MG63 (cell line): ENCODE data around the gene SHANK1. TPM values are rescaled to one million over a fixed set of nuclear protein-coding genes. Genes with fewer than 3 reads are reported as not detected.
A peak's percentile ranks its signal among the peaks of the same experiment; 100 is the strongest.
"Not testable (repeated sequence)": the region's sequence is repeated elsewhere in the genome, so short reads cannot be mapped to it uniquely, and the experiment has no call there.

ENCODE experiments used
- DNase-seq: peaks from one replicate; pipeline ENCODE4 v3.0.0-alpha.2; 2020
- H3K27me3 ChIP-seq: fragments of 250-450 bp; sonication (Bioruptor Pico); 2 replicates; pipeline ENCODE4 v1.5.1; 2020; ENCODE audit warnings: mild to moderate bottlenecking, moderate library complexity
- H3K36me3 ChIP-seq: fragments of 250-450 bp; sonication (Bioruptor Pico); 2 replicates; pipeline ENCODE4 v1.5.1; 2020; ENCODE audit warnings: mild to moderate bottlenecking, moderate library complexity
- H3K4me3 ChIP-seq: fragments of 250-450 bp; sonication (Bioruptor Pico); 2 replicates; pipeline ENCODE4 v1.5.1; 2020; ENCODE audit warnings: mild to moderate bottlenecking, moderate library complexity
- H3K9me3 ChIP-seq: fragments of 250-450 bp; sonication (Bioruptor Pico); 2 replicates; pipeline ENCODE4 v1.5.1; 2020; ENCODE audit warnings: mild to moderate bottlenecking, moderate library complexity
- total RNA-seq: library from RNA; depleted of rRNA; stranded (reverse); fragments of >200 nt; shearing (Covaris generic); gene quantifications from 2 replicates; pipeline ENCODE4 v1.2.3, GENCODE V29; 2014; ENCODE audit warnings: low replicate concordance; rRNA removed

SHANK1 gene
- total RNA-seq, result 3.1 and 3.6 TPM in 2 replicates

DNA sequence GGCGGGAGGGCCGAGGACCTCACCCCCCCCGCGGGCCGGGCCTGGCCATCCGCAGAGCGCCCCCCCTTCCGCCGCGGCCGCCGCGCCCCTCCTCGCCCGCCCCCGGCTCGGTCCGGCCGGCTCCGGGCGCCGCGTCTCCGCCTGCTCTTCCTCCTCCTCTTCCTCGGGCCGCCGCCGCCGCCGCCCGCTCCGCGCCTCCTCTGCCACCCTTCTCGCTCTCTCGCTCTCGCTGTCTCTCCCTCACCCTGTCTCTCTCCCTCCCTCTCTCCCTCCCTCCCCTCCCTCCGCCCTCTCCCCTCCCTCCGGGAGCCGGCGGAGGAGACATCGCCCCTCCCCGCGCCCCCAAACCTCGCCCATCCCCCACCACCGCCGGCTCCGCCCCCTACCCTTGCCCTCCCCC lies at the start of gene SHANK1:
SHANK1 (minus strand) TSS at position 237 of the 400 bp plus-strand sequence. CDS start 2,883 bp downstream, outside the sequence.
- H3K4me3 ChIP-seq, result peak within 1 kb of the TSS; percentile 47
- no peaks in the 10 kb centered on the region for H3K27me3 ChIP-seq
- DNase-seq, result no peak
- H3K9me3 ChIP-seq, result no peaks in the 10 kb centered on the region
- H3K36me3 ChIP-seq, result no peaks in the 10 kb centered on the region

DNA sequence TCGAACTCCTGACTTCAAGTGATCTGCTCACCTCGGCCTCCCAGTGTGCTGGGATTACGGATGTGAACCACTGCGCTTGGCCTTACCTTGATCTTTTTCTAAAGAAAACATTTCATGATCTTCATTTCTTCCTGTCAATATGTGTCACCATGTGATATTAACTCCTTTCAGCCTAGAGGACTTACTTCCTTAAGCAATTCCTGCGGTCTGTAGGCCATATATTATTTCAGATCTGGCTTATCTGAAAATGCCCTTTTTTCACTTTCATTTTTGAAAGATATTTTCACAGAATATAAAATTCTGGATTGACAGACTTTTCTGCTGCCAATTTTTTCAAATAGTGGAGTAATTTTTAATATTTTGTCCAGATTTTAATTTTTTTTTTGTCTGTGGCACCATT lies 48.7 kb upstream of the SHANK1 start:
- Histone ChIP-seq H3K9me3 (0 out of 2 replicates have a peak, but pooled peaks cover 2% of the 10 kb centered on the region), H3K36me3 (no peaks in the 10 kb centered on the region), H3K27me3 (0 out of 2 replicates have a peak, but pooled peaks cover 4% of the 10 kb centered on the region), H3K4me3 (no peak overlapping the region)
- no peak for DNase-seq

DNA sequence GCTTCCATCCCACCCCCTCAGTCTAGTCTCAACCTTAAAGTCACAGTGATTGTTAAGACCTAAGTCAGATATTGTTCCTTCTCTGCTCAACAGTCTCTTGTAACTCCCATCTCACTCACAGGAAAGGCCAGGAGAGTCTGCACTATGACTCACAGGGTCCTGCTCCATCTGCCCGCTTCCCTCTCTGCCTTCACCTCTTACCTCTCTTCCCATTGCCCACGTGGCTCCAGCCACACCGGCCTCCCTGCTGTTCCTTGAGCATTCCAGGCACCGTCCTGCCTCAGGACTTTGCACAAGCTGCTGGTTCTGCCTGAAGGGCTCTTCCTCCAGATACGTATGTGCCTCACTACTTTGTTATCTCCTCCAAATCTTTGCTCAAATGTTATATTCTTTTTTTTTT lies 47.7 kb upstream of the SHANK1 start:
- not testable (repeated sequence) for H3K27me3 ChIP-seq, H3K36me3 ChIP-seq, DNase-seq, H3K4me3 ChIP-seq, H3K9me3 ChIP-seq

DNA sequence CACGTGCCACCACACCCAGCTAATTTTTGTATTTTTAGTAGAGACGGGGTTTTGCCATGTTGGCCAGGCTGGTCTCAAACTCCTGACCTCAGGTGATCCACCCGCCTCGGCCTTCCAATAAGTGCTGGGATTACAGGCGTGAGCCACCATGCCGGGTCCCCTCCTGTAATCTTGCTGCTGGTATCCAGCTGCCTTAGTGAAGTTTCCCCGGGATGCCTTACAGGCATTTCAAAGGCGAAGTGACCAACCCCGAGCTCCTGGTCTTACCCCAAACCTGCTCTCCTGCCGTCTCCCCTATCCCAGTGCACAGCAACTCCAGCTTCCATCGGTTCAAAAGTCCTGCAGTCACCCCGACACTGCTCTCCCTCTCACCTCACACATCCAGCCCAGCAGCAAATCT lies 47.1 kb upstream of the SHANK1 start:
- DNase-seq, H3K4me3 ChIP-seq, H3K9me3 ChIP-seq, H3K36me3 ChIP-seq, H3K27me3 ChIP-seq: not testable (repeated sequence)

DNA sequence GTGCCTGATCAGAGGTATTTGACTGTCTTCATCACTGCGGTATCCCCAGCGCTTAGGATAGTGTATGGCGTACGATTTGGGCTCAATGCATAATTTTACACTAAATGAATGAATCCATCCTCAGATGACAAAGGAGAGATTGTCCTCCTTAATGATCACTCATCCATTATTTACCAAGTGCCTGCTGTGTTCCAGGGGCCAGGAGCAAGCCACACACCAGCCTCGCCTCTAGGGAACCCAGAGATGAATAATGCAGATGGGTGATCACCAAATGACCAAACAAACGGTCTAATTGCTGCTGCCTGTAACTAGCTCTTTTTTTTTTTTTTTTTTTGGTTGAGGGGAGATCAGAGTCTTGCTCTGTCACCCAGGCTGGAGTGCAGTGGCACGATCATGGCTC lies 44.8 kb upstream of the SHANK1 start:
- Histone ChIP-seq H3K36me3 (no peaks in the 10 kb centered on the region), H3K4me3 (no peak overlapping the region), H3K9me3 (no peaks in the 10 kb centered on the region), H3K27me3 (peaks cover 7% of the 10 kb centered on the region; the same call in 1 of the 2 replicates)
- no peak for DNase-seq

DNA sequence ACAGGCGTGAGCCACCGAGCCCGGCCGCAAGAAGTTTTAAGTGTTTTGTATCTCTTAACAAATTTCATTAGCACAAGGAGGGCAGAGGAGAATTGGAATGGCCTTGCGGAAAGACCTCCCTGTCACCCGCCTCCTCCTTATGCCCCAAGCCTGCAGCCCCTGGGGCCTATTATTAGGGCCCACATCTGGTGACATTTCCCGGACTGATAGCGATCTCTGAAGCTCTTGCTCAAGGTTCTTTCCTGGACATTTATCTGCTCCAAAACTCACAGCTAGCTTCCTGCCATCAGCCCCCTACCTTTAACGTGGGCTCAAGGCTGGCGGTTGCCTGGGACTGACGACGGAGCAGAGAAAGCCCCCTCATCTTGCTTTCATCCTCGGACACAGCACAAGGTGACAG lies 43.9 kb upstream of the SHANK1 start:
- not testable (repeated sequence) for H3K27me3 ChIP-seq, DNase-seq, H3K4me3 ChIP-seq, H3K9me3 ChIP-seq, H3K36me3 ChIP-seq

DNA sequence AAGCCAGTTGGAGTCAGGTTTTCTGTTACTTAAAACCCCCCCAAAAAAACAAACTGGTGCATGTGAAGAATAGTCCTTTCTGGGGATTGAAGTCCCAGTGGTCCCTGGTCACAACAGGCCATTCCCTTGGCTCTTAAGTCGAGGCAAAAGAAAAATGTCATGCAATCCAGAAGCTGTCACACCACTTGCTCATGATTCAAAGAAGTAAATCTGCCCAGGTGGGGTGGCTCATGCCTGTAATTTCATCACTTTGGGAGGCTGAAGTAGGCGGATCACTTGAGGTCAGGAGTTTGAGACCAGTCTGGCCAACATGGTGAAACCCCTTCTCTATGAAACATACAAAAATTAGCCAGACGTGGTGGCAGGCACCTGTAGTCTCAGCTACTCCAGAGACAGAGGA lies 41.9 kb upstream of the SHANK1 start:
- not testable (repeated sequence) for H3K27me3 ChIP-seq, H3K4me3 ChIP-seq, DNase-seq, H3K36me3 ChIP-seq, H3K9me3 ChIP-seq

DNA sequence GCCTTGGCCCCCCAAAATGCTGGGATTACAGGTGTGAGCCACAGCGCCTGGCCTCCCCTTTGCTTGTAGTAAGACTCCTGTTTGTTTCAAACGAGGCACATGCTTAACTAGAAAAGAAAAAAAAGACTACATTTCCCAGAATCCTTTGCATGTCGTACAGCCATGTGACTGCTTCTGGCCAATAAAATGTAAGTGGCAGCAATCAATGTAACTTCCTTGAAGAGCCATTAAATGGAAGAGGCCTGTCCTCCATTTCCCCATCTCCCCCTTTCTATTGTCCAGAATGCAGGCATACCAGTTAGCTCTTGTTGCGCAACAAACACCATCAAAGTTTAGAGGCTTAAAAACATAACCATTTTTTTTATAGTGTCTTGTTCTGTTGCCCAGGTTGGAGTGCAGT lies 40.3 kb upstream of the SHANK1 start:
- Histone ChIP-seq H3K36me3 (no peaks in the 10 kb centered on the region), H3K9me3 (no peaks in the 10 kb centered on the region), H3K27me3 (peaks cover 14% of the 10 kb centered on the region), H3K4me3 (no peak overlapping the region)
- DNase-seq, result no peak

DNA sequence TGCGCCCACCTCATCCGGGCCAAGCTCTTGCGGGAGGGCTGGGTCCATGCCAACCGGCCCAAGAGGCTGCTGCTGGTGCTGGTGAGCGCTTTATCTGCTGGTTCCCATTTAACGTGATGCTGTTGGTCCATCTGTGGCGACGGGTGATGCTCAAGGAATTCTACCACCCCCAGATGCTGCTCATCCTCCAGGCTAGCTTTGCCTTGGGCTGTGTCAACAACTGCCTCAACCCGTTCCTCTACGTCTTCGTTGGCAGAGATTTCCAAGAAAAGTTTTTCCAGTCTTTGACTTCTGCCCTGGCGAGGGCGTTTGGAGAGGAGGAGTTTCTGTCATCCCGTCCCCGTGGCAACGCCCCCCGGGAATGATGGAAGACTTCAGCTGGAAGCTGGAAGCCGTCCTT lies 39.5 kb upstream of the SHANK1 start:
- H3K36me3 ChIP-seq, H3K4me3 ChIP-seq, H3K9me3 ChIP-seq, DNase-seq: not testable (repeated sequence)
- H3K27me3 ChIP-seq, result peaks cover 19% of the 10 kb centered on the region

DNA sequence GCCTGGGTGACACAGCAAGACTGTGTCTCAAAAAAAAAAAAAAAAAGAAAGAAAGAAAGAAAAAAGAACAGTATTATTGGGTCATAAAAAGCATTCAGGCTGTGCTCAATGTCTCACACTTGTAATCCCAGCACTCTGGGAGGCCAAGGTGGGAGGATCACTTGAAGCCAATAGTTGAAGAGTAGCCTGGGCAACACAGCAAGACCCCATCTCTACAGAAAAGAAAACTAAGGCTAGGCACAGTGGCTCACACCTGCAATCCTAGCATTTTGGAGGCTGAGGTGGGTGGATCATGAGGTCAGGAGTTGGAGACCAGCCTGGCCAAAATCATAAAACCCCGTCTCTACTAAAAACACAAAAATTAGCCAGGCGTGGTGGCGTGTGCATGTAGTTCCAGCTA lies 38.0 kb upstream of the SHANK1 start:
- not testable (repeated sequence) for H3K9me3 ChIP-seq, DNase-seq, H3K4me3 ChIP-seq, H3K36me3 ChIP-seq
- H3K27me3 ChIP-seq, result peaks cover 20% of the 10 kb centered on the region

DNA sequence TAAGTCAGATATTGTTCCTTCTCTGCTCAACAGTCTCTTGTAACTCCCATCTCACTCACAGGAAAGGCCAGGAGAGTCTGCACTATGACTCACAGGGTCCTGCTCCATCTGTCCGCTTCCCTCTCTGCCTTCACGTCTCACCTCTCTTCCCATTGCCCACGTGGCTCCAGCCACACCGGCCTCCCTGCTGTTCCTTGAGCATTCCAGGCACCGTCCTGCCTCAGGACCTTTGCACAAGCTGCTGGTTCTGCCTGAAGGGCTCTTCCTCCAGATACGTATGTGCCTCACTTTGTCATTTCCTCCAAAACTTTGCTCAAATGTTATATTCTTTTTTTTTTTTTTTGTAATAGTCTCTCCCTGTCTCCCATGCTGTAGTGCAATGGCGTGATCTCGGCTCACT lies 36.6 kb upstream of the SHANK1 start:
- H3K36me3 ChIP-seq, DNase-seq, H3K9me3 ChIP-seq, H3K4me3 ChIP-seq: not testable (repeated sequence)
- peaks cover 17% of the 10 kb centered on the region for H3K27me3 ChIP-seq

DNA sequence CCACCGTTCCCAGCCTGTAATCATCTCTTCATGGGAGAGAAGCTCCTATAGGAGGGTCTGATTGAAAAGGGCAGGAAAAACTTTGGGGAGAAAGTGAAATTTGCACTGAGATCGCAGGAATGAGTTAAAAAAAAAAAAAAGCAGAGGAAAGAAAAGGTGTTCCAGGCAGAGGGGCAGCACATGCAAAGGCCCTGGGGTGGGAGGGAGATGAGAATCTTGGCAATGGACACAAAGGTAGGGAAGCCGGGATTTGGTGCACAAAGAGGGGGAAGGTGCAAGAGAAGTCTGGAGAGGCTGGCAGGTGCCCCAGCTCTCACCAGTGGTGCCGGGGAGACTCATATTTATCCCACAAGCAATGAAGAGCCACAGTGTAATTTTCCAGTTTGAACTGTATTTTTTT lies 34.3 kb upstream of the SHANK1 start:
- Histone ChIP-seq H3K4me3 (no peak overlapping the region), H3K36me3 (no peaks in the 10 kb centered on the region), H3K9me3 (no peaks in the 10 kb centered on the region), H3K27me3 (peaks cover 17% of the 10 kb centered on the region)
- no peak for DNase-seq

DNA sequence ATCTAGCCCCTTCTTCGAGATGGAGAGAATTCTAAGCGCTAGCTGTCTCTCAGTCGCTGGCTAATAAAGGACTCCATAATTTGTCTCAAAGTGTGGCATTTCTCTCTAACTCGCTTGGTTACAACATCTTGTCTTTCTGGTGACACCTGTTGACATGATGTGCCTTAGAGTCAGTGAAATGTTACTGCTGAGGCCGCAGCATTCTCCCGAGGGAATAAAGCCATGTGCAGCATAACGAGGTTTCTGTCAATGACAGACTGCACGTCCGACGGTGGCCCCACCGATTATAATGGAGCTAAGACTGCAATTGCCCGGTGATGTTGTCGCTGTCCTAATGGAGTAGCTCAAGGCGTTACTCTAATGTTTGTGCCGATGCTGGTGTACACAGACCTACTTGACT lies 30.4 kb upstream of the SHANK1 start:
- no peak for DNase-seq
- Histone ChIP-seq H3K36me3 (no peaks in the 10 kb centered on the region), H3K9me3 (no peaks in the 10 kb centered on the region)

DNA sequence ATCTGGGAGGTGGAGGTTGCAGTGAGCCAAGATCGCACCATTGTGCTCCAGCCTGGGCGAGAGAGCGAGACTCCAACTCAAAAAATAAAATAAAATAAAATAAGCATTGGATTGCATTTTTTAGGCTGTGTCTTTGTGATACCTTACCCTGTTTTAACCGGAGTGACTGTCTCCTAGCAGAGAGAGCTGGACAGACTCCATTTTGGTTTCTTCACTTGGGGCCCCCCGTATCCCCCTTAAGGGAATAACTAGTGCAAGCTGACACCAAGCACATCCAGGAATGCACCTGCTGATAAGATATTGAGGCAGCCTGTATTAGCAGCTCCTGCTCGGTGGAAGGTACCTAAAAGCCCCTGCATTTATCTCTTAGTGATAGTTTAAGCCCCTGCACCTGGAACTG lies 29.9 kb upstream of the SHANK1 start:
- H3K27me3 ChIP-seq, result peaks cover 22% of the 10 kb centered on the region
- H3K9me3 ChIP-seq, result no peaks in the 10 kb centered on the region
- no peaks in the 10 kb centered on the region for H3K36me3 ChIP-seq
- DNase-seq, result no peak
- no peak overlapping the region for H3K4me3 ChIP-seq

More for the DNA sequence above, 30.4 kb upstream of the SHANK1 start:
- no peak overlapping the region for H3K4me3 ChIP-seq
- H3K27me3 ChIP-seq, result peaks cover 20% of the 10 kb centered on the region

DNA sequence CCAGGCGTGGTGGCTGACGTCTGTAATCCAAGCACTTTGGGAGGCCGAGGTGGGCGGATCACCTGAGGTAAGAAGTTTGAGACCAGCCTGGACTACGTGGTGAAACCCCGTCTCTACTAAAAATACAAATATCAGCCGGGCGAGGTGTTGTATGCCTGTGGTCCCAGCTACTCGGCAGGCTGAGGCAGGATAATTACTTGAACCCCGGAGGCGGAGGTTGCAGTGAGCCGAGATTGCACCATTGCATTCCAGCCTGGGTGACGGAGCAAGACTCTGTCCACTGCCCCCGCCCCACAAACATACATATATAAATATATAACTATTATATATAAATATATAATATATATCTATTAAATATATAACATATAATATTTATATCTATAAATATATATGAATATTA lies 27.5 kb upstream of the SHANK1 start:
- peaks cover 22% of the 10 kb centered on the region for H3K27me3 ChIP-seq
- H3K9me3 ChIP-seq, H3K4me3 ChIP-seq, DNase-seq, H3K36me3 ChIP-seq: not testable (repeated sequence)

DNA sequence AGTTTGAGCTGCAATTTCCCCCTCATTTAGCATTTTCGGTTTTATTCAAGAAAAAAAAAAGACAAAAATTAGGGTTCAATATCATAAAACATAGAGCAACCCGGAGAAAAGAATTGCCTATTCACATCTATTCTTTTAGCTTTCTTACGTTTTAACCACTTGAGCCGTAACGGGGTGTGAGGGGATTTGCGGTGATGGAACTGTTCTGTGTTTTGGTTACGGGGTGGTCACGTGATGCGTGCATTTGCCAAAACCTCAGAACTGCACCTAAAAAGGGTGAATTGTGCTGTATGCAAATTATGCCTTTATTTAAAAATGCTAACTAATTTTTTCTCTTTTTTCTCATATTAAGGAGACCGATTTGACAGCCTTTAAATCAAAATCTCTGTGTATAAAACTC lies 25.6 kb upstream of the SHANK1 start:
- no peaks in the 10 kb centered on the region for H3K36me3 ChIP-seq
- no peaks in the 10 kb centered on the region for H3K9me3 ChIP-seq
- H3K4me3 ChIP-seq, result no peak overlapping the region
- DNase-seq, result no peak
- H3K27me3 ChIP-seq, result peaks cover 23% of the 10 kb centered on the region

DNA sequence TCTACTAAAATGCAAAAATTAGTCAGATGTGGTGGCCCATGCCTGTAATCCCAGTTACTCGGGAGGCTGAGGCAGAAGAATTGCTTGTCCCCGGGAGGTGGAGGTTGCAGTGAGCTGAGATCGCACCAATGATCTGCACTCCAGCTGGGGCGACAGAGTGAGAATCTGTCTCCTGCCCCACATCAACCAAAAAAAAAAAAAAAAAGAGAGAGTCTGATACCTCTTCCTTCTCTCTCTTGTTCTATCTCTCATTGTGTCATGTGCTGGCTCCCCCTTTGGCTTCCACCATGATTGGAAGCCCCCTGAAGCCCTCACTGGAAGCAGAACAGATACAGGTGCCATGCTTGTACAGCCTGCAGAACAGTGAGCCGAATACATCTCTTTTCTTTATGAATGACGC lies 23.9 kb upstream of the SHANK1 start:
- peaks cover 40% of the 10 kb centered on the region for H3K27me3 ChIP-seq
- H3K4me3 ChIP-seq, result no peak overlapping the region
- H3K36me3 ChIP-seq, result no peaks in the 10 kb centered on the region
- no peak for DNase-seq
- H3K9me3 ChIP-seq, result no peaks in the 10 kb centered on the region

DNA sequence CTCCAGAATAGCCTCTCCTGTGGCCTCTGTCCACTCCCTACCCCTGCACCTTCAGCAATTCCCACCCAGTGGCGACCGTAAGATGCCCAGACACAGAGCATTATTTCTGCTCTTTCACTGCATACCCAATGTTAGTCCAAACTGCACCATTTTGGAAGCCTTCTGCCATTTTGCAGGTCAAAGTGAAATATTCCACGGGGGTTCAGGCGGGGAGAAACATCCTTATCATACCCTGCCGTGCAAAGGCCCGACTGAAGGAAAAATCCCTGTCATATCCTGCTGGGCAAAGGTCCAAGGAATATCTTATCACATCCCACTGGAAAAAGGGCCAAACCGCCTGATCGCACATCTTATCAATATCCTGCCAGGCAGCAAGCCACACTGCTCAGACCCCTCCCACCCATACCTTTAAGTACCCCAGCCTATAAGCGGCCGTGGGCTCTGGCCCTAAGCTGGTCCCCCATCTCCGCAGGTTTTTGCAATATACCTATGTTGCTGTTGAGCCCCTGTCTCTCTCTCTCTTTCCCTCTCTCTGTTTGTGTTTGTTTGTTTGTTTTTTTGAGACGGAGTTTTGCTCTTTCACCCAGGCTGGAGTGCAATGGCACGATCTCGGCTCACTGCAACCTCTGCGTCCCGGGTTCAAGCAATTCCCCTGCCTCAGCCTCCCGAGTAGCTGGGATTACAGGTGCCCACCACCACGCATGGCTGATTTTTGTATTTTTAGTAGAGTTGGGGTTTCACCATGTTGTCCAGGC lies 21.8 kb upstream of the SHANK1 start:
- H3K4me3 ChIP-seq, result no peak overlapping the region
- no peaks in the 10 kb centered on the region for H3K9me3 ChIP-seq
- no peak for DNase-seq
- H3K27me3 ChIP-seq, result peaks cover 56% of the 10 kb centered on the region
- no peaks in the 10 kb centered on the region for H3K36me3 ChIP-seq
